Measurements from ENCODE around the gene SMS. TPM values are rescaled to one million over a fixed set of nuclear protein-coding genes. Genes with fewer than 3 reads are reported as not detected.

The SMS gene
- total and polyA plus RNA-seq, 2 of the 13 experiments (the other 11 are each of a cell fraction or from before 2014, with no cell fraction given): 40.5 to 91.9 TPM

- no peak for TF ChIP-seq ZNF318 (CRISPR knock-in tag; IDR thresholded peaks at IDR 0.05)
- no peak for TF ChIP-seq NPAS2 (CRISPR knock-in tag; IDR thresholded peaks at IDR 0.05; ENCODE audit: borderline replicate concordance)
- TF ChIP-seq PHB2 (IDR thresholded peaks at IDR 0.05; ENCODE audit: partially characterized antibody): no peak
- TF ChIP-seq TOE1 (CRISPR knock-in tag; IDR thresholded peaks at IDR 0.05): no peak
- no peak for TF ChIP-seq SNRNP70 (IDR thresholded peaks at IDR 0.05; ENCODE audit: low read depth, low read length)
- no peak for TF ChIP-seq MED8 (CRISPR knock-in tag; IDR thresholded peaks at IDR 0.05; ENCODE audit: insufficient replicate concordance)
- no peak for TF ChIP-seq NR2F2 (IDR thresholded peaks at IDR 0.05; ENCODE audit: borderline replicate concordance, low read depth)
These were observed 34.6 kb upstream of the SMS start (continued) for GRCh38 chrX:21905953-21906352.

Measured in HepG2 (cell line).